ENCODE measurements around the gene PRDM15.
"Not testable (repeated sequence)": the region's sequence is repeated elsewhere in the genome, so short reads cannot be mapped to it uniquely, and the experiment has no call there.

Gene PRDM15

DNA sequence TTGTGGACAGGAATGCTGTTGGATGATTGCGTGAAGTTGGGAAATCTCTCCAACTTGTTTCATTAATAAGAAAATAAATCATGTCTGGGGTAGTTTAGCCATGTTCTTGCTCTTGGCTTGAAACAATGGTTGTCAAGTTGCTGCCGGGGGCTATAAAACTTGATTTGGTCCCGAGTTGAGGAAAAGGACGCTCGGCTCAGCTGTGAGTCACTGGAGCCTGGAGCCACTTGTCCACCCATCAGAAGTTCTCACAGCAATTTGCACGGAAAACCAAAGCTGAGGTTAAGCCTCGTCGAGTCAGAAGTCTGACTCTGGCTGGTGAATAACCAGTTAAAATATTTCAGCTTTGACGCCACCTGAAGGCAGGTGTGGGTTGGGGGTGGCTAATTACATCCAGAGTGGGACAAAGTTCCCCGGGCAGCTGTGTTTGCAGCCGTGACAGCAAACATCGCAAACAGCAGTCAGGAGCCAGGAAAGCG, 92.6 kb downstream of the PRDM15 start:
- Mint-ChIP-seq H3K27me3 (peaks cover 46% of the 10 kb centered on the region), H3K9me3 (peaks cover under 1% of the 10 kb centered on the region), H3K36me3 (ENCODE audit: low read depth) (no peaks in the 10 kb centered on the region), H3K4me1 (ENCODE audit: low read depth) (peaks cover 9% of the 10 kb centered on the region), H3K27ac (no peak overlapping the region), H3K4me3 (no peak overlapping the region)
- intact Hi-C loops (cut with micrococcal nuclease): no loop called here

DNA sequence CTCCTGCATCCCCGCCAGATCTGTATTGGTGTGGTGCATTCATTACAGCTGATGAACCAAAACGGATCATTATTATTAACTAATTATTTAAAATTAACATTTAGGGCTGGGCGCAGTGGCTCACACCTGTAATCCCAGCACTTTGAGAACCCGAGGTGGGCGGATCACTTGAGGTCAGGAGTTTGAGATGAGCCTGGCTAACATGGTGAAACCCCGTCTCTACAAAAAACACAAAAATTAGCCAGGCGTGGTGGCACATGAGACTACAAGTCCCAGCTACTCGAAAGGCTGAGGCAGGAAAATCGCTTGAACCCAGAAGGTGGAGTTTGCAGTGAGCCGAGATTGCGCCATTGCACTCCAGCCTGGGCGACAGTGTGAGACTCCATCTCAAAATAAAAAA, 93.9 kb downstream of the PRDM15 start:
- H3K4me3 Mint-ChIP-seq; H3K9me3 Mint-ChIP-seq; H3K36me3 Mint-ChIP-seq (ENCODE audit: low read depth); intact Hi-C loops (cut with micrococcal nuclease); H3K27ac Mint-ChIP-seq; H3K4me1 Mint-ChIP-seq (ENCODE audit: low read depth): not testable (repeated sequence)
- peaks cover 52% of the 10 kb centered on the region for H3K27me3 Mint-ChIP-seq

DNA sequence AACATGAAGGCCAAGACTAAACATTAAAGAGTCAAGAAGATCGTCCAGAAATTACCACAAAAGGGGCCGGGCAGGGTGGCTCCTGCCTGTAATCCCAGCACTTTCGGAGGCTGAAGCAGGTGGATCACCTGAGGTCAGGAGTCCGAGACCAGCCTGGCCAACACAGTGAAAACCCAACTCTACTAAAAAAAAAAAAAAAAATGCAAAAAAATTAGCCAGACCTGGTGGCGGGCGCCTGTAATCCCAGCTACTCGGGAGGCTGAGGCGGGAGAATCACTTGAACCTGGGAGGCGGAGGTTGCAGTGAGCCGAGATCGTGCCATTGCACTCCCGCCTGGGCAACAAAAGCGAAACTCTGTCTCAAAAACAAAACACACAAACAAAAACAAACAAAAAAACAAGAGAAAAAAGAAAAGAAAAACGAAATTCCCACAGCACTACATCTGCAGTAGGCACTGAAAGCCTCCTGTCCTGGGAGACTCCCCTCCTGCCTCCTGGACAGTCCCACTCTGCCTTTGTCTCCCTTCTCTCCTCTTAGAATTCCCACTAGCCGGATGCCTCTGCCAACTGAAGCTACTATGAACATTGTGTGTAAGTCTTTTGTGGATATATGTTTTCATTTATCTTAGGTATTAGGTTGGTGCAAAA, 94.6 kb downstream of the PRDM15 start:
- H3K4me3 Mint-ChIP-seq: no peak overlapping the region
- no peaks in the 10 kb centered on the region for H3K9me3 Mint-ChIP-seq
- no peaks in the 10 kb centered on the region for H3K36me3 Mint-ChIP-seq (ENCODE audit: low read depth)
- H3K27ac Mint-ChIP-seq: no peak overlapping the region
- intact Hi-C loops (cut with micrococcal nuclease): no loop called here
- peaks cover 54% of the 10 kb centered on the region for H3K27me3 Mint-ChIP-seq
- H3K4me1 Mint-ChIP-seq (ENCODE audit: low read depth): peaks cover 9% of the 10 kb centered on the region

DNA sequence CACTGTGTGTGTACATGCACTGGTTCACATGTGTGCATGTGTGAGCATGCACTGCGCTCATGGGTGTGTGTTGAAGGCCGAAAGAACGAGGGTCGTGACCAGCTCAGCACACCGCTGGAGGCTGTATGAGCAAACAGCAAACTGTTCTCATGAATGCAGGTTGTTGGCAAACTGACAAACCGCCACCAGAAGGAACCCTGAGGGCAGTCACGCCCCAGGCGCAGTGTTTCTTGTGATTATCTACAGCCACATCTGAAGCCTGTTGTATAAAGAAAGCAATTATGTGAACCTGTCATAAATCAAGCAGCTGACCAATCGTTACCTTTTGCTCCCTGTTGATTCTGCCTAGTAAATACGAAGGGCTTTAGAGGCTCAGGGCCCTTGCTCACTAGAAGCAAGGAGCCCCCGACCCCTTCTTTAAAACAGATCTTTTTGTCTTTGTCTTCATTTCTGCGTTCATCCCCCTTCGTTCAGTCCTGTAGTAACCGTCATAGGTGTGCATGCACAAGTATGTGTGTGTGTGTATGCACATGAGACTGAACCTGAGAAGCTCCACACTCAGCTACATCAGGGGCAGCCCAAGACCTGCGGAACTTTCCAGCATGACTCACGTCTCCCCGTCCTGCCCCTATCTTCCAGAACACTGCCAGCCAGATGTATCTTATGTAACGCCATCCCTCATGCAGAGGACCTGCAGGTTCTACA, 95.5 kb downstream of the PRDM15 start:
- H3K27ac Mint-ChIP-seq: no peak overlapping the region
- H3K4me1 Mint-ChIP-seq (ENCODE audit: low read depth): peaks cover 9% of the 10 kb centered on the region
- no peaks in the 10 kb centered on the region for H3K9me3 Mint-ChIP-seq
- no peaks in the 10 kb centered on the region for H3K36me3 Mint-ChIP-seq (ENCODE audit: low read depth)
- intact Hi-C loops (cut with micrococcal nuclease): no loop called here
- no peak overlapping the region for H3K4me3 Mint-ChIP-seq
- peaks cover 57% of the 10 kb centered on the region for H3K27me3 Mint-ChIP-seq

DNA sequence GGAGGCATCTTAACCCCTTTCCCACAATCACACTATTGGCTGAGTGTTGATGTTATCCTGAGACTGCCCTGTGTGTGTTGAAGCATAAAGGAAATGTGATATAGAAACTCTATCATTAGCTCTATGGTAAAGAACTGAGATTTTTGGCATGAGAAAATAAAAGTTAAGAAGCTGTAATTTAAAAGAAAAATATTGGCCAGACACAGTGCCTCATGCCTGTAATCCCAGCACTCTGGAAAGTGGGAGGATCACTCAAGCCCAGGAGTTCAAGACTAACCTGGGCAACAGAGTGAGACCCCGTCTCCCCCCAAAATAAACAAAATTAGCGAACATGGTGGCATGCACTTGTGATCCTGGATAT, 98.1 kb downstream of the PRDM15 start:
- Mint-ChIP-seq H3K36me3 (ENCODE audit: low read depth) (no peaks in the 10 kb centered on the region), H3K27ac (no peak overlapping the region), H3K27me3 (peaks cover 62% of the 10 kb centered on the region), H3K4me3 (no peak overlapping the region), H3K4me1 (ENCODE audit: low read depth) (peaks cover 14% of the 10 kb centered on the region), H3K9me3 (no peaks in the 10 kb centered on the region)
- intact Hi-C loops (cut with micrococcal nuclease): no loop called here

DNA sequence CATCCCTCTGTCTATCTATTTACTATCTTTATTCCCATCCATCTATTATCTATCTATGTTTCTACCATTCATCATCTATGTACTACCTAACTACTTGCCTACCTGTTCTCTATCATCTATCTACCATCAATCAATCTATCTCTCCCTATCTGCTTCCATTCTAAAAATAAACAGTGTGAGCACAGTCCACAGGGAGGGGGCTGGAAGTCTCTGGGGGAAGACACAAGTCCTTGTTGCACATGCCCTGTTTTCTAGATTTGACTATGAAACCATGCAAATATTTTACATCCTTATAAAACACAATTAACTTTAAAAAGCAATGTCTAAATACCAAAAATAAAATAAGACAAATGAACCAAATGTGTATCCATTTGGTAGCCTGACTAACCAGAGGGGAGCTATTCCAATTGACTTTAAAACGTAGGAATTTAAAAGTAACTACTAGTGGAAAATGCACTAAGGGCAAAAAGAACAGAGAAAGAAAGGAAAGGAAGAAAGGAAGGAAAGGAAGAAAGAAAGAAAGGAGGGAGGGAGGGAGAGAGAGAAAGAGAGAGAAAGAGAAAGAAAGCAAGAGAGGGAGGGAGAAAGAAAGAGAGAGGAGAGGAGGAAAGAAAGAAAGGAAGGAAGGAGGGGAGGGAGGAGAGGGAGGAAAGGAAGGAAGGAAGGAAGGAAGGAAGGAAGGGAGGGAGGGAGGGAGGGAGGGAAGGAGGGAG, 98.7 kb downstream of the PRDM15 start:
- intact Hi-C loops (cut with micrococcal nuclease): no loop called here

DNA sequence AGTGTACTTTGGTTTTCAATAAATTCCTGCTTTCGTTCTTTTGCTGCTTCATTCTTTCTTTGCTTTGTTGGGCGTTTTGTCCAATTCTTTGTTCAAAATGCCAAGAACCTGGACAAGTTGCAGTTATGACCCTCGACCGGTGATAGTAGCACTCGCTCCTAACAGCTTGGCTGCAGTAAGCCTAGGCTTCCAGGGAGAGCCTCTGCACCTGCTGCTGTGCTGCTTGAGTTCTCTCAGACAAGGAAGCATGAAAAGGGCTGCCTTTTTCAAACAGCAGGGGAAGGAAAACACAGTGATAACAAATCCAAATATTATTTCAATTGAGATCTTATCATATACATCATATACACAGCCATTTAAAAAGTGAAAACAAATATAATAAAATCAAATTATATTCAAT, 99.5 kb downstream of the PRDM15 start:
- Mint-ChIP-seq H3K4me1 (ENCODE audit: low read depth) (peaks cover 14% of the 10 kb centered on the region), H3K27ac (no peak overlapping the region), H3K36me3 (ENCODE audit: low read depth) (no peaks in the 10 kb centered on the region), H3K4me3 (no peak overlapping the region), H3K9me3 (no peaks in the 10 kb centered on the region), H3K27me3 (peaks cover 66% of the 10 kb centered on the region)
- intact Hi-C loops (cut with micrococcal nuclease): no loop called here

More for the DNA sequence above, 98.7 kb downstream of the PRDM15 start:
- Mint-ChIP-seq H3K36me3 (ENCODE audit: low read depth) (no peaks in the 10 kb centered on the region), H3K27me3 (peaks cover 63% of the 10 kb centered on the region), H3K4me3 (no peak overlapping the region), H3K4me1 (ENCODE audit: low read depth) (peaks cover 14% of the 10 kb centered on the region), H3K9me3 (no peaks in the 10 kb centered on the region), H3K27ac (no peak overlapping the region)

DNA sequence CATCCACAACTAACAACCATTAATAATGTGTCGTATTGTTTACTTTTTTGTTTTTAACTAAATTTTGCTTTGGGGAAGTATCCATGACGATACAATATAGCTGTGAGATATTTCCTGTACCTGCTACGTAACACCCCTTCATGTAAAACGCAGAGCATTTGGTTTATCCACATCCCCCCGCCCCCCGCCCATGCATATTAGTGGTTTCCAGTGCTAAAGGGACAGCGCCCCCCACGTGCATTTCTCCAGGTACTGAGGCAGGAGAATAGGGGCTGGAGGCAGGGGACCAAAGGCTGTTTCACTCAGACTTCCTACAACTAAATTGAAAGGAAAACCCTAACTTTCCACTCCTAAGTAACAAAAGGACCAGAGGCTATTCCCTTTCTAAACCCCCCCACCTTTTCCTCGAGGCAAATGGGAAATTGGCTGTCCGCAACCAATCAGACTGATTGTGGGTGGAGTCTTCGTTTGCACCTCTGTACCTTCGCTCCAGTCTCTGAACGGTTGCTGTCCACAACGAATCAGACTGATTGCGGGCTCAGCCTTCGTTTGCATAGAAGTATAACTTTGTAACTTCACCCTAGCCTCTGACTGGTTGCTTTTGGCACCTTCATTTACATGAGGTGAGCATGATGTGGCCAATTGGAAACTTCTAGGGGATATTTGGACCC, 100.1 kb downstream of the PRDM15 start:
- no peak overlapping the region for H3K4me3 Mint-ChIP-seq
- no peaks in the 10 kb centered on the region for H3K36me3 Mint-ChIP-seq (ENCODE audit: low read depth)
- intact Hi-C loops (cut with micrococcal nuclease): loop anchor here (1.0 kb wide), 1 partner anchor 169 kb away; no protein-coding TSS in a partner anchor
- H3K27me3 Mint-ChIP-seq: peaks cover 65% of the 10 kb centered on the region
- H3K9me3 Mint-ChIP-seq: no peaks in the 10 kb centered on the region
- H3K27ac Mint-ChIP-seq: no peak overlapping the region
- H3K4me1 Mint-ChIP-seq (ENCODE audit: low read depth): peaks cover 14% of the 10 kb centered on the region

DNA sequence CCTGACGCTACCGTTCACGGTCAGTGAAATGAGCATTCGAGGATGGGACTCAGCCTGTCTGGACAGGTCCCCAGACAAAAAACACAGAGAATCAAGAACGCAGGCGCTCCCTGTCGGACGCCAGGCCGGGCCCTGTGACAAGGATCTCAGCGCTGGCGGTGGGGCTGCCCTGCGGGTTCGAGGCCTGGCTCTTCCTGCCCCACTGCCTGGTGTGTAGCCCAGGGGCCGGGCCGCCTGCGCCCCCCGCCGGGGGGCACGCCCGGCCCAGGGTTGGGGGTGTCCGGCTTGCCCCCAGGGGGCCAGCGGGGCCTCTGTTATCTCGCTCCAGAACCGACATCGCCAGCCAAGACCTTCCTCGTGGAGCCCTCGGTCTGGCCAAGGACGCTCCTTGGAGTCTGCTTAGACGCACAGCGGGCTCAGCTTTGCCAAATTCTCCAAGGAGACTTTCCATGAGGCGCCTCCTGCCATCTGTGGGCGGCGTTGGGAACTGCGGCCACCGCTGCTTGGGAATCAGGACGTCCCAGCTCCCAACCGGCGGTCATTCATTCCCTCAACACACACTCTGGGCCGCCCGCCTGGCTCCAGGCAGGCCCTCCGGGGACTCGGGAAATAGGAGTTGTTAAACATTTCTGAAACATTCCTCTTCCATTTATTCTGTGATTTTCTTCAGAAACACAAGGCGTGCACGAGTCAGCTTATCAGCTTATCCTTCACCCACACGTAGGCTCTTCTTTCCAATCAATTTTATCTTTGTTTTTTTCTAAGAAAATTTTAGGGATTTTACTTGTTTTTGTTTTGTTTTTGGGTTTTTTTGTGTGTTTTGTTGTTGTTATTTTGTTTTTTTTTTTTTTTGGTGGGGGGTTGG, 101.0 kb downstream of the PRDM15 start:
- Mint-ChIP-seq H3K4me3 (no peak overlapping the region), H3K4me1 (ENCODE audit: low read depth) (peaks cover 5% of the 10 kb centered on the region), H3K27me3 (peaks cover 58% of the 10 kb centered on the region), H3K9me3 (no peaks in the 10 kb centered on the region), H3K27ac (no peak overlapping the region), H3K36me3 (ENCODE audit: low read depth) (no peaks in the 10 kb centered on the region)
- intact Hi-C loops (cut with micrococcal nuclease): loop anchor here (1.0 kb wide), 1 partner anchor 168 kb away; no protein-coding TSS in a partner anchor

DNA sequence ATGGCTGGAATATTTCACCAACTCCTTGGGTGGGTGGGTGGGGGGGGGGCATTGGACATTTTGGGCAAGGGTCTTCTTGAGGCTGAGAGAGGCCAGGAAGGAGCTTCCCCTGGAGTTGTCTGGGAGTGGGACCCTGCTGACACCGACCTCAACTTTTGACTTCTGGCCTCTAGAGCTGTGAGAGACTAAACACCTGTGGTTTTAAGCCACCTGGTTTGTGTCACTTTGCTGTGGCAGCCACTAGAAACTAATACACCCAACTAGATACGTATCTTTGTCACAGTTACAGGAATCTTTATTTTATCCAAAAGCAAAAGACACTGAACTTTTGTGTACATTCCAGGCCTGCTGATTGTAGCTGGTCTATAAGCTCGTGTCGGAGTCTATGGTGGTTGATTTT, 102.4 kb downstream of the PRDM15 start:
- Mint-ChIP-seq H3K27me3 (peaks cover 63% of the 10 kb centered on the region), H3K4me3 (no peak overlapping the region), H3K4me1 (ENCODE audit: low read depth) (peaks cover 5% of the 10 kb centered on the region), H3K36me3 (ENCODE audit: low read depth) (no peaks in the 10 kb centered on the region), H3K27ac (no peak overlapping the region), H3K9me3 (no peaks in the 10 kb centered on the region)
- intact Hi-C loops (cut with micrococcal nuclease): no loop called here

DNA sequence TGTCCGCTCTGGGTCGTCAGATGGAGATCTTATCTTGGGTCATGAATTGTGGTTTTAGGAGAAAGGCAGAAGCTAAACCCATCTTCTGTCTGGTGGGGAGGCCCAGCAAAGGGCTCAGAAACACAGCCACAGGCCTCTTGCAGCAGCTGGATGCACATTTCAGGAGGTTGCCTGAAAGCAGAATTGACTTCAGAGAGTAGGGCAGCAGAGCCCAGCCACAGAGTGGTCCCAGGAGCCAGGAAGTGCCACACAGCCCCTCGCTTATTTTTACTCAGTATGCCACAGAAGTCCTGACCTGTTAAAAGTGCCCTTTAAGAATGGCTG, 104.0 kb downstream of the PRDM15 start:
- Mint-ChIP-seq H3K36me3 (ENCODE audit: low read depth) (no peaks in the 10 kb centered on the region), H3K27me3 (peaks cover 70% of the 10 kb centered on the region), H3K4me1 (ENCODE audit: low read depth) (peaks cover 5% of the 10 kb centered on the region), H3K9me3 (no peaks in the 10 kb centered on the region), H3K27ac (no peak overlapping the region), H3K4me3 (no peak overlapping the region)
- intact Hi-C loops (cut with micrococcal nuclease): no loop called here

DNA sequence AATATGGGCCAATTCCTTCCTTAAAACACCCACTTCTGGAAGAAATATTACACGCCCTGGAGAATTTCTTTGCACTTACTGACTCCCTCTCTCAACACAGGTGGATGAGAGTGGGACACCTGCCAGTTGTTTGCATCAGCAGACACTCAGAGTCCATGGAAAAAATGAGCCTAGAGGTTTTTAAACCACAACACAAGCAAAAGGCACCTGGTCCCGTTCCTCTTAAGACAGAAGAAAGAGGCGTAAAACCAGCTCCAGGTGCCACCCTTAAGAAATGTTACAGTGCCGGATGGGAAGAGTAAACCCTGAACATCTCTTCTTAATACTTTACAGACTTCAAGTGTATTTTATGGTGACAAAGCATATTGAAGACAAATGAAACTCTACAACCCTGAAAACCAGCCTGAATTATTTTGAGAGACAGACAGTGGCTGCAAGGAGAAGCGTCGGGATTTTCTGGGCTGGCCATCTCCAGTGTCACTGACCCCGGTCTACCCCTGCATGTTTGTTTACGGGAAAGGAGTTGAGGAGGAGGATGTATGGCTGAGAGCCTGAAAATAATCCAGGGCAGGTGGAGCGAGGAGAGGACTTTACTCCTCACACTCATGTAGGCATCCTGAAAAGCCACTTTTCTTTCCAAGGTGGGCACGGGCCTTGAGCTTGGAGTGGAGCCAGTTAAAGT, 104.5 kb downstream of the PRDM15 start:
- intact Hi-C loops (cut with micrococcal nuclease): no loop called here
- Mint-ChIP-seq H3K9me3 (no peaks in the 10 kb centered on the region), H3K27ac (no peak overlapping the region), H3K4me3 (no peak overlapping the region), H3K36me3 (ENCODE audit: low read depth) (no peaks in the 10 kb centered on the region), H3K27me3 (peaks cover 73% of the 10 kb centered on the region), H3K4me1 (ENCODE audit: low read depth) (peaks cover 5% of the 10 kb centered on the region)
